Gastrocnemius medialis (tissue), 4 donors: ENCODE results near the gene SUGCT. TPM values are rescaled to one million over a fixed set of nuclear protein-coding genes. Genes with fewer than 3 reads are reported as not detected.

Experiments used
- ATAC-seq, 2 donors: fragments of 150-250 bp; one replicate each; pipeline ENCODE4 v1.9.1; 2016
- DNase-seq, 2 donors: peaks; one replicate each; pipeline ENCODE4 v3.0.0-alpha.2; 2019
- H3K27ac ChIP-seq, 4 donors: fragments of 200-600 bp; sonication (generic); 1 replicate in 1 of 4; 2 replicates in 3 of 4; pipeline ENCODE4 v1.5.1; 2016 to 2018; ENCODE audit warnings: mild to moderate bottlenecking in 2 of 4, moderate library complexity in 1 of 4
- H3K27me3 ChIP-seq, 3 donors: fragments of 200-600 bp; sonication (generic) in 2 of 3; 1 replicate in 1 of 3; 2 replicates in 2 of 3; pipeline versions ENCODE4 v1.5.1 to v1.6.0; 2016 to 2019; ENCODE audit warnings: mild to moderate bottlenecking in 1 of 3, moderate library complexity in 1 of 3
- H3K36me3 ChIP-seq, 2 donors: fragments of 200-600 bp; sonication (generic) in 1 of 2; one replicate each; pipeline ENCODE4 v1.5.1; 2017 to 2018
- H3K4me1 ChIP-seq, 2 donors: fragments of 200-600 bp; sonication (generic) in 1 of 2; one replicate each; pipeline ENCODE4 v1.5.1; 2016 to 2017; ENCODE audit warnings: mild to moderate bottlenecking in 2 of 2
- H3K4me3 ChIP-seq, 4 donors: fragments of 200-600 bp; sonication (generic) in 3 of 4; 1 replicate in 1 of 4; 2 replicates in 3 of 4; pipeline ENCODE4 v1.5.1; 2016 to 2019; ENCODE audit warnings: mild to moderate bottlenecking in 2 of 4
- H3K9me3 ChIP-seq, 3 donors: fragments of 200-600 bp; sonication (generic) in 2 of 3; 1 replicate in 1 of 3; 2 replicates in 2 of 3; pipeline ENCODE4 v1.5.1; 2016 to 2019
- CTCF ChIP-seq, 5 experiments: fragments of 450-650 bp in 3 of 5; fragments of 200-600 bp in 2 of 5; sonication (generic) in 2 of 5; IDR thresholded peaks in 4 of 5; conservative IDR thresholded peaks in 1 of 5; 1 replicate in 4 of 5; 2 replicates in 1 of 5; pipeline ENCODE4 v1.5.1; 2016 to 2019; ENCODE audit warnings: antibody characterized with exemption in 5 of 5, mild to moderate bottlenecking in 3 of 5, moderate library complexity in 3 of 5
- POLR2A ChIP-seq, 2 donors: fragments of 450-650 bp; IDR thresholded peaks; one replicate each; pipeline ENCODE4 v1.6.1; 2017; ENCODE audit warnings: antibody characterized with exemption in 2 of 2, mild to moderate bottlenecking in 2 of 2, moderate library complexity in 2 of 2
- in situ Hi-C, 4 donors: fragments of 200-750 bp; cut with MboI; loops; one replicate each; pipeline versions ENCODE4 v1.15.0 to v1.8.0; 2017; ENCODE audit warnings: low sequenced_read_pairs in 4 of 4
- intact Hi-C: fragments of 100-400 bp; cut with DNase I; formaldehyde crosslinking; loops from one replicate; pipeline ENCODE4 v1.15.1; 2023; ENCODE audit warnings: low total_unique reads
- total RNA-seq, 4 donors: library from RNA; depleted of rRNA; stranded (reverse); fragments of >200 nt; gene quantifications; one replicate each; pipeline versions ENCODE4 v1.1.0 to v1.2.3, GENCODE V29; 2016

Gene SUGCT
- total RNA-seq, 4 donors from 2014 or later = 2.3 to 3.5 (median 2.9) TPM

GRCh38 chr7:40882071-40882658 is 747.4 kb downstream of the SUGCT start:
- ATAC-seq (no peak), DNase-seq (no peak)
- no peaks in the 10 kb centered on the region for H3K27me3 ChIP-seq
- intact Hi-C loops = no loop called here
- H3K27ac ChIP-seq = no peak overlapping the region
- in situ Hi-C loops = no loop called here
- H3K4me1 ChIP-seq = no peaks in the 10 kb centered on the region
- H3K9me3 ChIP-seq = no peaks in the 10 kb centered on the region
- no peaks in the 10 kb centered on the region for H3K36me3 ChIP-seq
- H3K4me3 ChIP-seq = no peak overlapping the region
- TF ChIP-seq CTCF (IDR thresholded peaks at IDR 0.05 in 4 of 5, conservative IDR thresholded peaks at IDR 0.05 in 1 of 5) = no peak
- no peak for TF ChIP-seq POLR2A (IDR thresholded peaks at IDR 0.05)

GRCh38 chr7:40883826-40884225 is 749.0 kb downstream of the SUGCT start:
- Histone ChIP-seq H3K36me3 (no peaks in the 10 kb centered on the region), H3K4me3 (no peak overlapping the region), H3K27me3 (no peaks in the 10 kb centered on the region), H3K9me3 (no peaks in the 10 kb centered on the region), H3K4me1 (no peaks in the 10 kb centered on the region), H3K27ac (no peak overlapping the region)
- intact Hi-C loops (no loop called here), in situ Hi-C loops (no loop called here)
- DNase-seq = no peak
- TF ChIP-seq CTCF (IDR thresholded peaks at IDR 0.05 in 4 of 5, conservative IDR thresholded peaks at IDR 0.05 in 1 of 5) = no peak
- TF ChIP-seq POLR2A (IDR thresholded peaks at IDR 0.05) = no peak
- ATAC-seq = no peak

GRCh38 chr7:40884241-40884640 is 749.4 kb downstream of the SUGCT start:
- Histone ChIP-seq H3K27ac (no peak overlapping the region), H3K9me3 (no peaks in the 10 kb centered on the region), H3K4me3 (no peak overlapping the region), H3K36me3 (no peaks in the 10 kb centered on the region), H3K4me1 (no peaks in the 10 kb centered on the region), H3K27me3 (no peaks in the 10 kb centered on the region)
- DNase-seq = no peak
- TF ChIP-seq POLR2A (IDR thresholded peaks at IDR 0.05) = no peak
- no peak for TF ChIP-seq CTCF (IDR thresholded peaks at IDR 0.05 in 4 of 5, conservative IDR thresholded peaks at IDR 0.05 in 1 of 5)
- ATAC-seq = no peak
- in situ Hi-C loops (no loop called here), intact Hi-C loops (no loop called here)

GRCh38 chr7:40885503-40885902 is 750.7 kb downstream of the SUGCT start:
- no peak overlapping the region for H3K27ac ChIP-seq
- H3K4me1 ChIP-seq = no peaks in the 10 kb centered on the region
- H3K36me3 ChIP-seq = no peaks in the 10 kb centered on the region
- TF ChIP-seq POLR2A (IDR thresholded peaks at IDR 0.05) = no peak
- TF ChIP-seq CTCF (IDR thresholded peaks at IDR 0.05 in 4 of 5, conservative IDR thresholded peaks at IDR 0.05 in 1 of 5) = no peak
- intact Hi-C loops (no loop called here), in situ Hi-C loops (no loop called here)
- no peaks in the 10 kb centered on the region for H3K27me3 ChIP-seq
- no peak overlapping the region for H3K4me3 ChIP-seq
- DNase-seq (no peak), ATAC-seq (no peak)
- no peaks in the 10 kb centered on the region for H3K9me3 ChIP-seq

- in situ Hi-C loops = no loop called here
- DNase-seq (no peak), ATAC-seq (no peak)
- Histone ChIP-seq H3K9me3 (no peaks in the 10 kb centered on the region), H3K36me3 (no peaks in the 10 kb centered on the region), H3K4me3 (no peak overlapping the region), H3K4me1 (no peaks in the 10 kb centered on the region), H3K27ac (no peak overlapping the region), H3K27me3 (no peaks in the 10 kb centered on the region)
- no peak for TF ChIP-seq POLR2A (IDR thresholded peaks at IDR 0.05)
- no peak for TF ChIP-seq CTCF (IDR thresholded peaks at IDR 0.05 in 4 of 5, conservative IDR thresholded peaks at IDR 0.05 in 1 of 5)
- intact Hi-C loops = no loop called here
Measured at GRCh38 chr7:40887099-40887498, 752.3 kb downstream of the SUGCT start.
